SU-DHL-6 (cell line): ENCODE measurements around the gene NMT2.
A peak's percentile ranks its signal among the peaks of the same experiment; 100 is the strongest.

ENCODE experiments used
- H2AFZ ChIP-seq: fragments of 200-600 bp; sonication (generic); 2 replicates; pipeline ENCODE4 v1.6.1; 2014; ENCODE audit warnings: low read depth, mild to moderate bottlenecking, moderate library complexity, mixed read lengths, antibody characterized with exemption, low read length; ENCODE audit not compliant: severe bottlenecking
- H3F3A ChIP-seq: fragments of 200-600 bp; shearing (Covaris generic); 2 replicates; pipeline ENCODE4 v1.6.0; 2016; ENCODE audit warnings: antibody characterized with exemption, mild to moderate bottlenecking; ENCODE audit not compliant: insufficient read depth
- H3K27ac ChIP-seq: fragments of 200-600 bp; sonication (generic); 2 replicates; pipeline ENCODE4 v1.5.1; 2016; ENCODE audit warnings: low read depth, mild to moderate bottlenecking, low read length, moderate library complexity, mixed read lengths
- H3K27me3 ChIP-seq: fragments of 200-600 bp; sonication (generic), shearing (Covaris generic); 2 replicates; pipeline ENCODE4 v1.6.0; 2014; ENCODE audit warnings: mild to moderate bottlenecking, low read length
- H3K36me3 ChIP-seq: fragments of 200-600 bp; sonication (generic); 2 replicates; pipeline ENCODE4 v1.6.1; 2014; ENCODE audit warnings: mild to moderate bottlenecking, low read length, mixed read lengths
- H3K4me2 ChIP-seq: fragments of 300-600, 200-600 bp; shearing (Covaris generic), sonication (generic); 2 replicates; pipeline ENCODE4 v1.6.0; 2014; ENCODE audit warnings: low read length, low read depth, mild to moderate bottlenecking; ENCODE audit not compliant: poor library complexity, severe bottlenecking
- H3K4me3 ChIP-seq: fragments of 200-600 bp; sonication (generic); 2 replicates; pipeline ENCODE4 v1.5.1; 2014; ENCODE audit warnings: antibody characterized with exemption, low read length, mild to moderate bottlenecking, mixed read lengths; ENCODE audit not compliant: insufficient read depth, poor library complexity, severe bottlenecking
- H3K79me2 ChIP-seq: fragments of 200-600 bp; sonication (generic); 2 replicates; pipeline ENCODE4 v1.6.1; 2014; ENCODE audit warnings: mild to moderate bottlenecking, low read length, moderate library complexity; ENCODE audit not compliant: insufficient read depth
- H3K9ac ChIP-seq: fragments of 200-600 bp; sonication (generic); 2 replicates; pipeline ENCODE4 v1.7.0; 2014; ENCODE audit warnings: mild to moderate bottlenecking, low read length
- H3K9me2 ChIP-seq: fragments of 200-600 bp; sonication (generic); replicated peaks from 2 replicates; pipeline ENCODE4 v1.6.1; 2014; ENCODE audit warnings: low read length; ENCODE audit not compliant: insufficient read depth
- H3K9me3 ChIP-seq: fragments of 200-600 bp; sonication (generic); 2 replicates; pipeline ENCODE4 v1.6.1; 2014; ENCODE audit warnings: low read length, mixed read lengths; ENCODE audit not compliant: insufficient read depth
- H4K20me1 ChIP-seq: fragments of 200-600 bp; sonication (generic); 2 replicates; pipeline ENCODE4 v1.6.1; 2014; ENCODE audit warnings: low read depth, mild to moderate bottlenecking, antibody characterized with exemption, low read length, moderate library complexity, mixed read lengths
- CTCF ChIP-seq: fragments of 200-600 bp; sonication (generic); IDR thresholded peaks from one replicate; pipeline ENCODE4 v1.5.1; 2017; ENCODE audit warnings: antibody characterized with exemption, mild to moderate bottlenecking, low read length, moderate library complexity; ENCODE audit not compliant: insufficient read depth, poor library complexity, severe bottlenecking
- EZH2phosphoT487 ChIP-seq: fragments of 200-600 bp; sonication (generic), shearing (Covaris generic); conservative IDR thresholded peaks from 2 replicates; pipeline ENCODE4 v1.6.1; 2018; ENCODE audit warnings: mild to moderate bottlenecking, antibody characterized with exemption, low read length, moderate library complexity, mixed read lengths

Gene NMT2

DNA sequence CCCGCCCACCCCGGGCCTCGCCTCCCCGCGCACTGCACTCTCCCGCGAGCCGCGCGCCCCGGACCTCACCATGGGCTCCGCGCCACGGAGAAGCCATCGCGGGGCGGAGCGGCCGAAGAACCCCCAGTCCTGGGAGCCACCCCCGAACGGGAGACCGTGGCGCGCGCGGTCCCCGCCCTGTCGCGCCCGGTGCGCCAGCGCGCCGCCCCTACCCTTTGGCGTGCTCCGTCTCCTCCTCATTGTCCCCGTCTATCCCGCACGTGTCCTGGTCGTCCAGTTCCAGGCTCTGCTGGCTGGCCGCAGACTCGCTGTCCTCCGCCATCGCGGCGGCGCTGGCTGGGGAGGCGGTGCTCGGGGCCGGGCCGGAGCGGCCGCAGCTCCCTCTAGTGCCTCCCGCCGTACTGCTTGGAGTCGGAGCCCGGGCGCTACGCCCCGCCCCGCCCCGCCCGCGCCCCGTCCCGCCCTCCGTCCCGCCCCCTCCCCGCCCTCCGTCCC is at the start of gene NMT2:
TSS of gene NMT2 (minus strand) at position 403 of the 495 bp plus-strand sequence. CDS start at position 322, 81 bp downstream.
- Histone ChIP-seq H3K79me2 (no peaks in the 10 kb centered on the region), H4K20me1 (no peaks in the 10 kb centered on the region), H3K9ac (peak within 1 kb of the TSS; percentile 47), H3K9me3 (no peaks in the 10 kb centered on the region), H3F3A (no peaks in the 10 kb centered on the region), H2AFZ (peak within 1 kb of the TSS; percentile 89), H3K36me3 (no peaks in the 10 kb centered on the region), H3K4me3 (peak within 1 kb of the TSS; percentile 87), H3K27ac (no peak within 1 kb of the TSS), H3K9me2 (no peaks in the 10 kb centered on the region), H3K27me3 (0 out of 2 replicates have a peak, but pooled peaks cover 4% of the 10 kb centered on the region), H3K4me2 (peak within 1 kb of the TSS; percentile 81)
- TF ChIP-seq CTCF (no peak), EZH2phosphoT487 (no peak)

DNA sequence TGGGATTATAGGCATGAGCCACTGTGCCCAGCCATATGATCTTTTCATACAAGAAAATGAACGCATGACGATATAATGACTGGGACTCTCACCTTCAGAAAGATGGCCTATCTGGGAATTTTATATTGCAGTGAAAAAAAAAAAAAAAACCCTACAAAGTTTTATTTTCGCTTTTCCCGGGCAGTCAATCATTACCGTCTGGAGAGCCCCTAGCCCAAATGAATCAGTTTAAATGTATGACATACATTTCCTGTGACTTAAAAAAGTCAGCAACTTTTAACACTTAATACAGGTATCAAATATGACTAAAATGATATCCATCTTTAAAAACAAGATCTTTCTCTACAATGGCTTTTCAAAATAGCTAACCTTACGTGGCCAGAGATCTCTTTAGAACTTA is 48.2 kb upstream of the NMT2 start:
- Histone ChIP-seq H3K9me3 (no peaks in the 10 kb centered on the region), H3K79me2 (no peaks in the 10 kb centered on the region), H3K9me2 (no peaks in the 10 kb centered on the region), H3K27me3 (no peaks in the 10 kb centered on the region), H2AFZ (no peak overlapping the region), H3K27ac (no peak overlapping the region), H3K9ac (no peak overlapping the region), H3F3A (no peaks in the 10 kb centered on the region), H4K20me1 (no peaks in the 10 kb centered on the region), H3K4me2 (no peak overlapping the region), H3K36me3 (no peaks in the 10 kb centered on the region), H3K4me3 (no peak overlapping the region)
- TF ChIP-seq EZH2phosphoT487 (no peak), CTCF (no peak)

- no peaks in the 10 kb centered on the region for H4K20me1 ChIP-seq
- no peaks in the 10 kb centered on the region for H3K9me3 ChIP-seq
- no peak overlapping the region for H2AFZ ChIP-seq
- no peaks in the 10 kb centered on the region for H3K79me2 ChIP-seq
- no peak for TF ChIP-seq EZH2phosphoT487
- TF ChIP-seq CTCF = no peak
- H3K4me2 ChIP-seq = no peak overlapping the region
- H3K4me3 ChIP-seq = no peak overlapping the region
- H3K27me3 ChIP-seq = no peaks in the 10 kb centered on the region
- no peaks in the 10 kb centered on the region for H3F3A ChIP-seq
- H3K9ac ChIP-seq = no peak overlapping the region
- H3K27ac ChIP-seq = no peak overlapping the region
- H3K36me3 ChIP-seq = no peaks in the 10 kb centered on the region
- H3K9me2 ChIP-seq = no peaks in the 10 kb centered on the region
Observed at GRCh38 chr10:15214237-15214636, 45.7 kb upstream of the NMT2 start.
